GM20000 (cell line): Measurements from ENCODE around the gene ATCAY.
"Not testable (repeated sequence)": the region's sequence is repeated elsewhere in the genome, so short reads cannot be mapped to it uniquely, and the experiment has no call there.

Source experiments
- DNase-seq: peaks from one replicate; pipeline ENCODE4 v3.0.0; 2012; ENCODE audit warnings: low spot score
- TF ChIP-seq, protein P1 (sequence below): IDR thresholded peaks from 2 replicates; pipeline ENCODE4 v1.5.1; 2012; ENCODE audit warnings: mild to moderate bottlenecking, control low read depth; ENCODE audit errors: extremely low read depth, missing control alignments

The ATCAY gene

DNA sequence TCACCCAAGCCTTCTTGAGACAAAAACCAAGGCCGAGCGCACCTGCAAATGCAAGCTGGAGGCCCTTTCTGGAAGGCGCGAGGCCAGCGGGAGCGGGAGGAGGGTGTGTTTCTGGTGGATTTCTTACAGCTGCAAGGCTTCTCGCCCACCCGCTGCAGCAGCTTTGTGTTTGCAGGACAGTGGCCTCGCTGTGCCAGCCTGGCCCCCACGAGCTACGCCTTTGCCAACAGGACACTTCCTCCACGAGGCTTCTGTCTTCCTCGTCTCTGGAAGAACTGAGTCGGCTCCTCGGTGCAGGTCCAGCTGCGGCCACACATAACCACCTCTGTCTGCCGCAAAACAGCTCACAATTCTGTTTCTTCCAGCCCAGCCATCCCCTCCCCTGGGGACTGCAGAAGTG is 10.1 kb downstream of the ATCAY start:
- TF ChIP-seq, protein P1, sequence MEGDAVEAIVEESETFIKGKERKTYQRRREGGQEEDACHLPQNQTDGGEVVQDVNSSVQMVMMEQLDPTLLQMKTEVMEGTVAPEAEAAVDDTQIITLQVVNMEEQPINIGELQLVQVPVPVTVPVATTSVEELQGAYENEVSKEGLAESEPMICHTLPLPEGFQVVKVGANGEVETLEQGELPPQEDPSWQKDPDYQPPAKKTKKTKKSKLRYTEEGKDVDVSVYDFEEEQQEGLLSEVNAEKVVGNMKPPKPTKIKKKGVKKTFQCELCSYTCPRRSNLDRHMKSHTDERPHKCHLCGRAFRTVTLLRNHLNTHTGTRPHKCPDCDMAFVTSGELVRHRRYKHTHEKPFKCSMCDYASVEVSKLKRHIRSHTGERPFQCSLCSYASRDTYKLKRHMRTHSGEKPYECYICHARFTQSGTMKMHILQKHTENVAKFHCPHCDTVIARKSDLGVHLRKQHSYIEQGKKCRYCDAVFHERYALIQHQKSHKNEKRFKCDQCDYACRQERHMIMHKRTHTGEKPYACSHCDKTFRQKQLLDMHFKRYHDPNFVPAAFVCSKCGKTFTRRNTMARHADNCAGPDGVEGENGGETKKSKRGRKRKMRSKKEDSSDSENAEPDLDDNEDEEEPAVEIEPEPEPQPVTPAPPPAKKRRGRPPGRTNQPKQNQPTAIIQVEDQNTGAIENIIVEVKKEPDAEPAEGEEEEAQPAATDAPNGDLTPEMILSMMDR: no peak

DNA sequence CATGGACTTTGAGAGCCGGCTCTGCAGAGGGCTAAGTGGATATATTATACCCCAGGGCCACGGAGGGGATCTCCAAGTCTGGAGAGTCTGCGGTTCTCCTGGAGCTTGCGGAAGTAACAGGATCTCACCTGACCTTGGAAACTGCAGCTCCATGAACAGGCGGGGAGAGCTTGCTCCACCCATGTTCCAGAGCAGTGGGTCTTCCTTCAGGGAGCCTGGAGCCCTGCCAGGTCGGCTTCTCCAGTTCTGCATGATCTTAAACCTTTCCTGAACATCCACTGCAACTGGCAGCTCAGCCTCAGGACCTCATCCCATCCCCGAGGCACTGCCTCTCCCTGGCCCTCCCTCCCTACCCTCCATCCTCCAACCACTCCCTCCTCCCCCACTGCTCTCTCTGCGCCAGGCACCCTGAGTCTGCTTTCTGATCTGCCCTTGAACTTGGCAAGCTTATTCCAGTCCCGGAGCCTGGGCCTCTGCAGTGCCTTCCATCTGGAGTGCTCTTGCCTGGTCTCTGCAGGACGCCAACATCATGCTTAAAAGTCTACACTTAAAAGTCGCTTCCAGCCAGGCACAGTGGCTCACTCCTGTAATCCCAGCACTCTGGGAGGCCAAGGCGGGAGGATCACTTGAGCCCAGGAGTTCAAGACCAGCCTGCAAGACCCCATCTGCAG is 13.2 kb downstream of the ATCAY start:
- TF ChIP-seq, protein P1: no peak
- DNase-seq: no peak

More for the DNA sequence above, 10.1 kb downstream of the ATCAY start:
- DNase-seq: no peak

DNA sequence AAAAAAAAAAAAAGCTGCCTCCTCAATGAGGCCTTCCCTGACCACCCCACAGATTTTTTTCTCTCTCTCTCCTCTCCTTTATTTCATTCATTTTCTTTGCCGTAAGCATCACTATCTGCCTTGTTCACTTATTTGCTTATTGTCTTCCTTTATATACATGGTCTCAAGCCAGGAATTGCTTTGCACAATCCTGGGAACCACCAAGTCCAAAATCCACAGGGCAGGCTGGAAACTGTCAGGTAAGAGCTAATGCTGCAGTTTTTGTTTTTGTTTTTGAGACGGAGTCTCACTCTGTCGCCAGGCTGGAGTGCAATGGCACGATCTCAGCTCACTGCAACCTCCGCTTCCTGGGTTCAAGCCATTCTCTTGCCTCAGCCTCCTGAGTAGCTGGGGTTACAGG is 14.5 kb downstream of the ATCAY start:
- not testable (repeated sequence) for DNase-seq

DNA sequence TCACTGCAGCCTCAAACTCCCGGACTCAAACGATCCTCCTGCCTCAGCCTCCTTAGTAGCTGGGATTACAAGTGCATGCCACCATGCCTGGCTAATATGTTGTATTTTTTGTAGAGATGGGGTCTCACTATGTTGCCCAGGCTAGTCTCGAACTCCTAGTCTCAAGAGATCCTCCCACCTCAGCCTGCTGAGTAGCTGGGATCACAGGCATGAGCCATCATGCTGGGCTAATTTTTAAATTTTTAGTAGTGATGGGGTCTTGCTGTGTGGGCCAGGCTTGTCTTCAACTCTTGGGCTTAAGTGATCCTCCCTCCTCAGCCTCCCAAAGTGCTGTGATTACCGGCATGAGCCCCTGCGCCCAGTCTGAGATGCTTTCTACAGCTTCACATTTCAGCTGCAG is 15.3 kb downstream of the ATCAY start:
- TF ChIP-seq, protein P1: no peak
- DNase-seq: no peak

DNA sequence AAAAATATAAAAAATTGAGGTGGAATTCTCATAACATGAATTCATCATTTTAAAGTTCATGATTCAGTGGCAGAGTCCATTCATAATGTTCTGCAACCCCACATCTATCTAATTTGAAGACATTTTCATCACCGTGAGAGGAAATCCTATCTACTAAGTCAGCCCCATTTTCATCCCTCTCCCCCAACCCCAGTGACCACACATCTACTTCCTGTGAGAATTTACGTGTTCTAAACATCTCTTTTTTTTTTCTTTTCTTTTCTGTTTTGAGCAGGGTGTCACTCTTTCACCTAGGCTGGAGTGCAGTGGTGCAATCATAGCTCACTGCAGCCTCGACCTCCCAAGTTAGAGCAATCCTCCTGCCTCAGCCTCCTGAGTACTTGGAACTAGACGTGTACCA is 17.5 kb downstream of the ATCAY start:
- no peak for DNase-seq
- TF ChIP-seq, protein P1: no peak

DNA sequence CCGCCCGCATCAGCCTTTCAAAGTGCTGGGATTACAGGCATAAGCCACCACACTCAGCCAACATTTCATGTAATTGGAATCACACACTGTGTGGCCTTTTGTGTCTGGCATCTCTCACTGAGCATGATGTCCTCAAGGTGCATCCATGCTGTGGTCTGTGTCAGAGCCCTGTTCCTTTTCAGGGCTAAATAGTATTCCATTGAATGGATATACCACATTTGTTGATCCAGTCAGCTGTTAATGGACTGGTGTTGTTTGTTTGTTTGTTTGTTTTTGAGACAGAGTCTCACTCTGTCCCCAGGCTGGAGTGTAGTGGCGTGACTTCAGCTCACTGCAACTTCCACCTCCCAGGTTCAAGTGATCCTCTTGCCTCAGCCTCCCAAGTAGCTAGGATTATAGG is 17.9 kb downstream of the ATCAY start:
- TF ChIP-seq, protein P1: no peak
- DNase-seq: no peak

DNA sequence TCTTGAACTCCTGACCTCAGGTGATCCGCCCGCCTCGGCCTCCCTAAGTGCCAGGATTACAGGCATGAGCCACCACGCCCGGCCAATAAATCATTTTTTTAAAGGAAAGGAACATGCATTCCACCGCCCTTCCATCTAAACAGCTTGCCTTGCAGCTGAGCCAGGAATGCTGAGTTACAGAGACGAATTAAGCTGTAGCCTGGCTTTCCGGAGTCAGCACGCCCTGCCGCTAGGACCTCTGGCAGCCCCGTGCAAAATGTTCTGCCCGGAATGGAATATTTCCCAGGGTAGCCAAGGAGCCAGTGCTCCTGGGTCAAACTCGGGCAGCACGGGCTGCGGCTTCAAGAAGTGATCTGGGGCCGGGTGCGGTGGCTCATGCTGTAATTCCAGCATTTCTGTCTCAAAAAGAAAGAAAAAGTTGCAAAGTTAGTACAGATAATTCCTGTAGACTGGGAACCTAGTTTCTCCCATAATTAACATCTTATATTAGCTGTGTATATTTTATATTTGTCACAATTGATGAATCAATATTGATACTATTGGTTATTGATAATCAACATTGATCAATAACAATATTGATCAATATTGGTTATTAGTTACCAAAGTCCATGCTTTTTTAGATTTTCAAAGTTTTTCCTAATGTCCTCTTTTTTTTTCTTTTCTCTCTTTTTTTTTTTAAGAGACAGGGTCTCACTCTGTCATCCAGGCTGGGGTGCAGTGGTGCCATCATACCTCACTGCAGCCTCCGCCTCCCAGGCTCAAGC is 19.2 kb downstream of the ATCAY start:
- TF ChIP-seq, protein P1: no peak
- DNase-seq: no peak

DNA sequence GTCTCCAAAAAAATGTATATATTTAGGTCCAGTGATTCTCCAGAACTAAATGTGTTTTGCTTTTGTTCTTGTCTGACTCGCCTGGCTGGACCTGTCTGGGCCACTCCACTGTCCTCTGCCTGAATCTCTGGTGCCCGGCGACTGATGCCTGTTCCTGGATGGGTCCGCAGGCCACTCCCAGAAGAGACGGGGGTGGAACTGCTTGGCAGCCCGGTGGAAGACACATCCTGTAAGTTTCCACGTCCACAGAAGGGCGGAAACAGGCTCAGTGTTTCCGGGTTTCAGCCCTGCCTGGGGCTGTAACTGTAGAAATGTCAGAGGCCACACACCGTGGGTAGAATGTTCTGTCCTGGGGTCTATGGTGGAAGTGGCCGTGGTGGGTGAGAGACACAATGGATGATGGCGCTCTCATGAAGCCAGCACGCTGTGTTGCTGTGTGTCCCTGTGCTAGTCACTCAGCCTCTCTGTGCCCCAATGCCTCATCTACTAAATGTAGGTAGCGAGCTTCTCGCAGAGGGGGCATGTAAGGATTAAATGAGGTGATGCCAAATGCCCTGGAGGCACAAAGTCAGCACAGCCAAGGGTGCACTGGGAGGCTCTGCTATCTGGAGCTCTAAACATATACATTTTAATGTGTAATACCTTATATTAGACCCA is 22.0 kb downstream of the ATCAY start:
- TF ChIP-seq, protein P1: no peak
- no peak for DNase-seq
